CD4-positive, alpha-beta T cell treated with Interleukin-6 for 4 hours (primary cell): ENCODE results near the gene TMEM270.
"Not testable (repeated sequence)": the region's sequence is repeated elsewhere in the genome, so short reads cannot be mapped to it uniquely, and the experiment has no call there.

Experiments
- DNase-seq: peaks from one replicate; pipeline ENCODE4 v3.0.0-alpha.2; 2020; ENCODE audit warnings: mixed read lengths

TMEM270 gene

DNA sequence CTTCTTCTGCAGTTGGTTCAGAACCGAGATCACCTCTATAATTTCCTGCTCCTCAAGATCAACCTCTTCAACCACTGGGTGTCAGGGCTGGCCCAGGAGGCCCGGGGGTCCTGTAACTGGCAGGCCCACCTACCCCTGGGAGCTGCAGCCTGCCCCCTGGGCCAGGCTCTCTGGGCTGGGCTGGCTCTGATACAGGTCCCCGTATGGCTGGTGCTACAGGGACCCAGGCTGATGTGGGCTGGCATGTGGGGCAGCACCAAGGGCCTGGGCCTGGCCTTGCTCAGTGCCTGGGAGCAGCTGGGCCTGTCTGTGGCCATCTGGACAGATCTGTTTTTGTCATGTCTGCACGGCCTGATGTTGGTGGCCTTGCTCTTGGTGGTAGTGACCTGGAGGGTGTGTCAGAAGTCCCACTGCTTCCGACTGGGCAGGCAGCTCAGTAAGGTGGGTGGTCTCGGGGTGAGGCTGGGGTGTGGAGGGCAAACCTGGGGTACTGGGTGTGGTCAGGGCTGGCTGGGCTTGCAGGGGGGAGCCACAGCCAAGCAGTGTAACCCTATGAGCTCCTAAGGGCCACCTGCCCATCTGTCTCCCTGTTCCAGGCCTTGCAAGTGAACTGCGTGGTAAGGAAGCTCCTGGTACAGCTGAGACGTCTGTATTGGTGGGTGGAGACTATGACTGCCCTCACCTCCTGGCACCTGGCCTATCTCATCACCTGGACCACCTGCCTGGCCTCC lies 4.2 kb downstream of the TMEM270 start:
- no peak for DNase-seq

- no peak for DNase-seq
Observed at GRCh38 chr7:73865738-73866445, 4.9 kb downstream of the TMEM270 start.

DNA sequence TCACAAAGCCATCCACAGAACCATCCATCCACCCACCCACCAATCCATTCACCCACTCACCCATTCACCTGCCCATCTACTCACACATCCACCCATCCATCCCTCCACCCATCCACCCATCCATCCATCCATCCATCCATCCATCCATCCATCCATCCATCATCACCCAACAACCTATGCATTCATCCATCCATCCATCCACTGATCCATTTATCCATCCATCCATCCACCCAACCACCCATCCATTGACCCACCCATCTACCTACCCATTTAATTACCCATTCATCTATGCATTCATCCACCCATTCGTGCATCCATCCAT lies 5.4 kb downstream of the TMEM270 start:
- DNase-seq = no peak

GRCh38 chr7:73869011-73869798 lies 8.2 kb downstream of the TMEM270 start:
- DNase-seq = no peak

DNA sequence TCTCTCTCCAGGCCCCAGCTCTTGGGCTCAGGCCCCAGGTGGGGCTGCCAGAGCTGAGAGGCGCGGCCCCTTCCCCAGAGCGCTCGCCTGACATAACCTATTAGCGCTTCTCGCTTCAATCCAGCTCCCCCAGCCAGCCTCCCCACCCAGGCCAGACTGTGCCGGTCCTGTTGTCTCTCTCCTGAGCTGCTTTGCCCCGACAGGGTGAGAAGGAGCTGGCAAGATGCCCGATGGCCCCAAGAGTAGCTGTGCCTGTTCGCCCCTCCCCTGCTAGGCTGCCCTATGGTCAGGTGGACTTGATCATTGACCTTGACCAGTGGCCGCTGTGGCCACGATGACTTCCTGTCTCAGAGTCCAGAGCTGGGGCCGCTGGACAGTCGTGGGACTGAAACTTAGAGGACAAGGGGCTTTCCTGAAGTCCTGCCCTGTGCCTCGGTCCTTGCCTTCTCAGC lies 9.1 kb downstream of the TMEM270 start:
- no peak for DNase-seq

DNA sequence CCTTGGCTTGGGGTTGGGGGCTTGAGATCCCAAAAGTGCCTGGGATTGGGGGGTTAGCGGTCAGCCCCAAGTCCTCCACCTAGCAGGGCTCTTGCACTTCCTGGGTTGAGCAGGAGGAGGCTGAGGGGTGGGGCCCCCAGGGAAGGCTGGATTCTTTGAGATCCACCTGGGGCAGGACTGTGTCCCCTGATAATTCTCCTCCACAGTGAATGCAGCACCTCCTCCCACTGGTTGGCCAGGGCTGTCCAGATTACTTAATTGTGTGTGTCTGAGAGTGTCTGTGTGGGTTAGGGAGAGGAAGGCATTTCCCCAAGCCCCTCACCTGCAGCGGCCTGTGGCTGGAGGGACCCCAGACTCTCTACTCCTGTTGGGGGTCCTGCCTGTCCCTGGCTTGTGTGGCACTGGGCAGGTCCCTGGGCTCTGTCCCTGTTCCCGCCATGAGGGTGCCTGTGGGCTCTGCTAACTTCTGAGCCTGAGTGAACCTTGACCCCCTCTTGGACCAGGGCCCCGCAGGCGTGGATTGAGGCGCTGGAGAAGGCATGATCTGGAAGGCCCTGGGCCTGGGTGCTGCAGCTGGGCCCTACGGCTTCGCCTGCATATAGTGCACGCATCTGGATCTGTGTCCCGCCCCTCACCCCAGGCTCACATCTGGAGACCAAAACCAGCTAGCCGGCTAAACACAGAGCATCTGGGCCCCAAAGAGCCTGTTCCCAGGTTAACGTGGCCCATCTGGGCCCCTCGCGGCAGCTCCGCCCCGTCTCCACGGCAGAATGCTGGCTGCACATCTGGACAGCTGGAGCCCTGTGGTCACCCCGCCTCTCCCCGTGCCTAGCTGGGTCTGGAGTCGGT lies 10.4 kb downstream of the TMEM270 start:
- DNase-seq = no peak

GRCh38 chr7:73872056-73872908 lies 11.3 kb downstream of the TMEM270 start:
- no peak for DNase-seq

GRCh38 chr7:73876361-73876760 lies 15.4 kb downstream of the TMEM270 start:
- DNase-seq = no peak

DNA sequence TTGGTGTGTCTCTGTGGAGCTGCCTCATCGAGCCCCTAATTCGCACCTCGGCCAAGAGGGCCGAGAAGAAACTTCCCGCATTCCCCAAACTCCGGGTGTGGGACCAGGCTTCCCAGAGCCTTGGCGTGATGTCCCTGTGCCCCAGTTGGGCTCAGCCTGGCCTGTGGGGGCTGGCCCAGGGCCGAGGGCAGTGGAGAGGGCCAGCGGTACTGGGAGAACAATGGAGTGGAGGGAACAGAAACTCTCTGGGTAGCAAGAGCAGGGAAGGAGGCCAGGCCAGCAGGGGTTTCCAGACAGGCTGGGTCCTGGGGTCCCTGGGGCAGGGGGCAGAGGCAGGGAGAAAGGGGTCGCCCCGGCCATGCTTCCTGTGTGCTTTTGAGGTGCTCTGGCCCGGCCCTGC lies 16.0 kb downstream of the TMEM270 start:
- no peak for DNase-seq

- no peak for DNase-seq
Observed at GRCh38 chr7:73879977-73880681, 19.2 kb downstream of the TMEM270 start.

GRCh38 chr7:73880755-73881328 lies 19.9 kb downstream of the TMEM270 start:
- no peak for DNase-seq

DNA sequence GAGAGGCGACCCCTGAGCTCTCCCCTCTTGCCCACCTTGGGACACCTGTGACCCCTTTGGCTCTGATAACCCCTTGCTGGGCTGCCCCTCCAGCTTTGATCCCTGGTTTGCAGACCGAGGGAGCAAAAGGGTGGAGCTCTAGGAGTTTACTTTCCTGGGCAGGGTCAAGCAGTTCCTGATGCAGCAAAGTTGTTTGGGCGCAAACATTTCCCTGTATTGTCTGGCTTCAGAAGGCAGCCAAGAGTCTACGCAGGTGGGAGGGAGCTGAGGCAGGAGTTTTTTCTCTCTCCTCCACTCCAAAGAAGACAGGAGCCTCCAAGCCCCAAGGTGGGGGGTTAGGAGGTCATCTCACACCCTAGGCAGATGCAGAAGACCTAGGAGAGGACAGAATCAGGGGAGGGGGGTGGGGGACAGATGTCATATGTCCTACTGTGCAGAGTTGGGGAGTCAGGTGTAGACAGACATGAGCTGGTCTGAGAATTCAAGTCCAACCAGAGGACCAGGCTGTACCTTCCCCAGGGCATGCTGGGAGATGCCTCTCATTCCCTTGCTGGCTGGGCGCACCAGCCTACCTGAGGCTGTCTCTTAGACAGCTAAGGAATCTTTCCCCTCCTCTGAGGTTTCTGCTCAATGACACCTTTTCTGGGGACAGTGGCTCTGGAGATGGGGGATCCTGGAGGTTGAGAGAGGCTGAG lies 20.5 kb downstream of the TMEM270 start:
- DNase-seq = no peak

GRCh38 chr7:73882047-73882402 lies 21.1 kb downstream of the TMEM270 start:
- DNase-seq = no peak

- not testable (repeated sequence) for DNase-seq
Observed at GRCh38 chr7:73884867-73885422, 24.0 kb downstream of the TMEM270 start.

- DNase-seq = no peak
Observed at GRCh38 chr7:73885433-73885974, 24.5 kb downstream of the TMEM270 start.

GRCh38 chr7:73885975-73886798 lies 25.2 kb downstream of the TMEM270 start:
- no peak for DNase-seq

- DNase-seq = no peak
Observed at GRCh38 chr7:73887762-73888161, 26.8 kb downstream of the TMEM270 start.

GRCh38 chr7:73888959-73889358 lies 28.0 kb downstream of the TMEM270 start:
- DNase-seq = no peak
